Suppressor macrophage (primary cell): ENCODE data around the gene C1S.

Source experiments
- DNase-seq, 4 experiments: peaks; one replicate each; pipeline ENCODE4 v3.0.0-alpha.2; 2020 to 2022

The C1S gene

GRCh38 chr12:7076493-7076892, 16.0 kb downstream of the C1S start:
- DNase-seq: no peak

GRCh38 chr12:7078163-7078562, 17.6 kb downstream of the C1S start:
- DNase-seq: no peak

GRCh38 chr12:7079826-7080125, 19.3 kb downstream of the C1S start:
- DNase-seq: no peak

GRCh38 chr12:7081037-7081436, 20.5 kb downstream of the C1S start:
- no peak for DNase-seq

- DNase-seq: no peak
These were observed 22.6 kb downstream of the C1S start for GRCh38 chr12:7083125-7083524.

GRCh38 chr12:7089196-7089871, 28.8 kb downstream of the C1S start:
- no peak for DNase-seq

GRCh38 chr12:7090222-7090998, 29.9 kb downstream of the C1S start:
- no peak for DNase-seq

GRCh38 chr12:7091171-7091570, 30.7 kb downstream of the C1S start:
- no peak for DNase-seq

GRCh38 chr12:7091660-7092228, 31.2 kb downstream of the C1S start:
- DNase-seq: no peak

- DNase-seq: peak; percentile 60 to 77 (median 73)
These were observed 31.9 kb downstream of the C1S start, which contains the start of gene C1R for GRCh38 chr12:7092229-7092985. TSS of gene C1R (minus strand) at chr12:7092445. CDS start at chr12:7092388, 57 bp downstream.

- DNase-seq: no peak
These were observed 32.5 kb downstream of the C1S start for GRCh38 chr12:7092986-7093460.

- DNase-seq: peak in 2 of 4 experiments; percentile 37 to 44
These were observed 33.0 kb downstream of the C1S start for GRCh38 chr12:7093486-7093885.

GRCh38 chr12:7093892-7094291, 33.4 kb downstream of the C1S start:
- no peak for DNase-seq

GRCh38 chr12:7096006-7096932, 35.8 kb downstream of the C1S start:
- DNase-seq: no peak

- DNase-seq: no peak
These were observed 36.5 kb downstream of the C1S start for GRCh38 chr12:7096979-7097378.

- peak; percentile 26 to 74 (median 62) for DNase-seq
These were observed 38.9 kb downstream of the C1S start for GRCh38 chr12:7099290-7099996.

- DNase-seq: no peak
These were observed 39.7 kb downstream of the C1S start for GRCh38 chr12:7100239-7100638.

- no peak for DNase-seq
These were observed 40.7 kb downstream of the C1S start for GRCh38 chr12:7101047-7101693.

- no peak for DNase-seq
These were observed 41.2 kb downstream of the C1S start for GRCh38 chr12:7101694-7102131.

GRCh38 chr12:7102582-7102981, 42.1 kb downstream of the C1S start:
- DNase-seq: no peak
